NCI-H2171 treated with DMSO at 0.1 percent for 48 hours (cell line): Measurements from ENCODE around the gene CELSR1.
"Not testable (repeated sequence)": the region's sequence is repeated elsewhere in the genome, so short reads cannot be mapped to it uniquely, and the experiment has no call there.

Experiments used
- DNase-seq: peaks from one replicate; lab custom pipeline; 2025; lab: John Stamatoyannopoulos, UW

Gene CELSR1

GRCh38 chr22:46397049-46397448, 140.4 kb downstream of the CELSR1 start:
- not testable (repeated sequence) for DNase-seq

GRCh38 chr22:46395145-46395544, 142.3 kb downstream of the CELSR1 start:
- no peak for DNase-seq

- no peak for DNase-seq
These were observed 142.8 kb downstream of the CELSR1 start for GRCh38 chr22:46394622-46395021.

- no peak for DNase-seq
These were observed 143.5 kb downstream of the CELSR1 start for GRCh38 chr22:46393873-46394272.

- DNase-seq = no peak
These were observed 145.1 kb downstream of the CELSR1 start for GRCh38 chr22:46392137-46392844.

- no peak for DNase-seq
These were observed 145.8 kb downstream of the CELSR1 start for GRCh38 chr22:46391486-46392136.

GRCh38 chr22:46390652-46391301, 146.6 kb downstream of the CELSR1 start:
- peak; percentile 78 for DNase-seq

GRCh38 chr22:46390105-46390651, 147.2 kb downstream of the CELSR1 start:
- DNase-seq = no peak

GRCh38 chr22:46389081-46389480, 148.3 kb downstream of the CELSR1 start:
- DNase-seq = no peak

- no peak for DNase-seq
These were observed 148.8 kb downstream of the CELSR1 start for GRCh38 chr22:46388647-46389046.

- DNase-seq = no peak
These were observed 149.7 kb downstream of the CELSR1 start for GRCh38 chr22:46387748-46388147.

GRCh38 chr22:46386312-46386711, 151.1 kb downstream of the CELSR1 start:
- no peak for DNase-seq

- no peak for DNase-seq
These were observed 154.9 kb downstream of the CELSR1 start for GRCh38 chr22:46382524-46382923.

- DNase-seq = no peak
These were observed 155.7 kb downstream of the CELSR1 start for GRCh38 chr22:46381731-46382130.

GRCh38 chr22:46381142-46381541, 156.3 kb downstream of the CELSR1 start:
- no peak for DNase-seq

GRCh38 chr22:46380581-46380980, 156.8 kb downstream of the CELSR1 start:
- no peak for DNase-seq

- no peak for DNase-seq
These were observed 157.4 kb downstream of the CELSR1 start for GRCh38 chr22:46380069-46380468.

GRCh38 chr22:46379066-46379930, 158.1 kb downstream of the CELSR1 start:
- no peak for DNase-seq

GRCh38 chr22:46378426-46379065, 158.9 kb downstream of the CELSR1 start:
- DNase-seq = no peak

- DNase-seq = no peak
These were observed 159.6 kb downstream of the CELSR1 start for GRCh38 chr22:46377525-46378425.
